Uterus (tissue), 2 donors: Measurements from ENCODE around the gene PRR15.

Source experiments
- POLR2A ChIP-seq, 2 donors: fragments of 450-650 bp; IDR thresholded peaks; one replicate each; pipeline ENCODE4 v1.6.1; 2016; ENCODE audit warnings: antibody characterized with exemption in 2 of 2, mild to moderate bottlenecking in 1 of 2, moderate library complexity in 1 of 2
- TF ChIP-seq, protein P1 (sequence below), 4 experiments: fragments of 200-600 bp in 2 of 4; fragments of 450-650 bp in 2 of 4; sonication (generic) in 2 of 4; IDR thresholded peaks; one replicate each; pipeline ENCODE4 v1.5.1; 2016 to 2019; ENCODE audit warnings: antibody characterized with exemption in 4 of 4, mild to moderate bottlenecking in 2 of 4, moderate library complexity in 1 of 4

GRCh38 chr7:29597266-29597665, 33.6 kb downstream of the PRR15 start:
- TF ChIP-seq, protein P1, sequence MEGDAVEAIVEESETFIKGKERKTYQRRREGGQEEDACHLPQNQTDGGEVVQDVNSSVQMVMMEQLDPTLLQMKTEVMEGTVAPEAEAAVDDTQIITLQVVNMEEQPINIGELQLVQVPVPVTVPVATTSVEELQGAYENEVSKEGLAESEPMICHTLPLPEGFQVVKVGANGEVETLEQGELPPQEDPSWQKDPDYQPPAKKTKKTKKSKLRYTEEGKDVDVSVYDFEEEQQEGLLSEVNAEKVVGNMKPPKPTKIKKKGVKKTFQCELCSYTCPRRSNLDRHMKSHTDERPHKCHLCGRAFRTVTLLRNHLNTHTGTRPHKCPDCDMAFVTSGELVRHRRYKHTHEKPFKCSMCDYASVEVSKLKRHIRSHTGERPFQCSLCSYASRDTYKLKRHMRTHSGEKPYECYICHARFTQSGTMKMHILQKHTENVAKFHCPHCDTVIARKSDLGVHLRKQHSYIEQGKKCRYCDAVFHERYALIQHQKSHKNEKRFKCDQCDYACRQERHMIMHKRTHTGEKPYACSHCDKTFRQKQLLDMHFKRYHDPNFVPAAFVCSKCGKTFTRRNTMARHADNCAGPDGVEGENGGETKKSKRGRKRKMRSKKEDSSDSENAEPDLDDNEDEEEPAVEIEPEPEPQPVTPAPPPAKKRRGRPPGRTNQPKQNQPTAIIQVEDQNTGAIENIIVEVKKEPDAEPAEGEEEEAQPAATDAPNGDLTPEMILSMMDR (IDR thresholded peaks at IDR 0.05): no peak
- no peak for TF ChIP-seq POLR2A (IDR thresholded peaks at IDR 0.05)
